SK-N-SH (cell line): ENCODE results near the gene MAP4K4. TPM values are rescaled to one million over a fixed set of nuclear protein-coding genes. Genes with fewer than 3 reads are reported as not detected.

Experiments
- CTCF ChIA-PET: fragments of 300-600, 350-600 bp; formaldehyde crosslinking; extraction: SDS; loops from one replicate; lab custom pipeline; 2021; lab: Yijun Ruan, JAX
- POLR2A ChIA-PET: fragments of 350-600 bp; sonication (Branson Sonifier 250); formaldehyde crosslinking; extraction: SDS; loops from one replicate; lab custom pipeline; 2020; ENCODE audit warnings: antibody characterized with exemption, inconsistent platforms; lab: Yijun Ruan, JAX
- DNase-seq: peaks from one replicate; pipeline ENCODE4 v3.0.0; 2012
- H2AFZ ChIP-seq: fragments of 200-600 bp; sonication (generic); 2 replicates; pipeline ENCODE4 v1.8.1; 2016; ENCODE audit warnings: antibody characterized with exemption, mild to moderate bottlenecking, low read depth
- H3F3A ChIP-seq: fragments of 200-600 bp; sonication (generic); replicated peaks from 2 replicates; pipeline ENCODE3; 2016; ENCODE audit warnings: antibody characterized with exemption, mild to moderate bottlenecking; ENCODE audit not compliant: insufficient read depth
- H3K27ac ChIP-seq, 2 experiments: fragments of 200-500 bp in 1 of 2; fragments of 200-600 bp in 1 of 2; sonication (Bioruptor generic) in 1 of 2; sonication (generic), shearing (Covaris generic) in 1 of 2; 2 replicates each; pipeline versions ENCODE4 v1.5.1 to v1.6.1; 2014 to 2016; ENCODE audit warnings: low read depth in 2 of 2, inconsistent platforms in 1 of 2, low read length in 1 of 2, mild to moderate bottlenecking in 1 of 2, mixed read lengths in 1 of 2
- H3K27me3 ChIP-seq: fragments of 200-600 bp; sonication (generic), shearing (Covaris generic); 2 replicates; pipeline ENCODE4 v1.6.1; 2016; ENCODE audit warnings: mixed run types; ENCODE audit not compliant: insufficient read depth
- H3K36me3 ChIP-seq, 2 experiments: fragments of 200-500 bp in 1 of 2; fragments of 200-600 bp in 1 of 2; sonication (Bioruptor generic) in 1 of 2; sonication (generic) in 1 of 2; replicated peaks in 1 of 2; 2 replicates each; pipeline versions ENCODE3 to v1.5.1; 2014 to 2016; ENCODE audit warnings: low read length in 1 of 2, mild to moderate bottlenecking in 1 of 2; ENCODE audit not compliant: insufficient read depth in 2 of 2, control insufficient read depth in 1 of 2
- H3K4me1 ChIP-seq, 2 experiments: fragments of 200-500 bp in 1 of 2; fragments of 200-600 bp in 1 of 2; sonication (Bioruptor generic) in 1 of 2; sonication (generic), shearing (Covaris generic) in 1 of 2; 2 replicates each; pipeline versions ENCODE4 v1.5.1 to v1.6.1; 2014 to 2016; ENCODE audit warnings: low read depth in 1 of 2, low read length in 1 of 2, mixed run types in 1 of 2; ENCODE audit not compliant: insufficient read depth in 2 of 2, control insufficient read depth in 1 of 2
- H3K4me2 ChIP-seq: fragments of 200-600 bp; sonication (generic), shearing (Covaris generic); 2 replicates; pipeline ENCODE4 v1.6.1; 2017; ENCODE audit warnings: mixed run types
- H3K4me3 ChIP-seq, 2 experiments: fragments of 200-500 bp in 1 of 2; fragments of 200-600 bp in 1 of 2; sonication (Bioruptor generic) in 1 of 2; sonication (generic), shearing (Covaris generic) in 1 of 2; 2 replicates each; pipeline versions ENCODE4 v1.5.1 to v1.8.1; 2014 to 2016; ENCODE audit warnings: low read depth in 2 of 2, inconsistent platforms in 1 of 2, low read length in 1 of 2, mild to moderate bottlenecking in 1 of 2, mixed read lengths in 1 of 2, moderate library complexity in 1 of 2
- H3K79me2 ChIP-seq: fragments of 200-600 bp; sonication (generic); 2 replicates; pipeline ENCODE4 v1.8.1; 2017; ENCODE audit warnings: mild to moderate bottlenecking; ENCODE audit not compliant: insufficient read depth
- H3K9ac ChIP-seq: fragments of 200-600 bp; sonication (generic); 2 replicates; pipeline ENCODE4 v1.6.1; 2017; ENCODE audit warnings: mixed run types
- H3K9me2 ChIP-seq: fragments of 200-600 bp; sonication (generic); 2 replicates; pipeline ENCODE4 v1.6.1; 2017; ENCODE audit warnings: mixed run types
- H3K9me3 ChIP-seq: fragments of 200-600 bp; sonication (generic); 2 replicates; pipeline ENCODE4 v1.6.1; 2017; ENCODE audit warnings: mixed run types, mild to moderate bottlenecking, moderate library complexity
- H4K20me1 ChIP-seq: fragments of 200-600 bp; sonication (generic); 2 replicates; pipeline ENCODE4 v1.6.1; 2017; ENCODE audit warnings: mild to moderate bottlenecking, mixed run types; ENCODE audit not compliant: insufficient read depth
- CHD2 ChIP-seq: fragments of 150-350 bp; IDR thresholded peaks from 2 replicates; pipeline ENCODE4 v1.6.1; 2018; ENCODE audit warnings: low read length; ENCODE audit not compliant: partially characterized antibody
- CTCF ChIP-seq: fragments of 200-600 bp; sonication (generic); IDR thresholded peaks from 2 replicates; pipeline ENCODE4 v1.6.1; 2017; ENCODE audit warnings: antibody characterized with exemption, mild to moderate bottlenecking, moderate library complexity
- EP300 ChIP-seq, 2 experiments: IDR thresholded peaks; 2 replicates each; pipeline versions ENCODE4 v1.4.0 to v1.6.1; 2012; ENCODE audit warnings: borderline replicate concordance in 1 of 2, low read depth in 1 of 2, low read length in 1 of 2
- EZH2phosphoT487 ChIP-seq: fragments of 200-600 bp; sonication (generic); IDR thresholded peaks from 2 replicates; pipeline ENCODE4 v1.6.1; 2017; ENCODE audit warnings: low read depth, mixed run types, mild to moderate bottlenecking, antibody characterized with exemption, moderate library complexity, borderline replicate concordance
- FOSL2 ChIP-seq: IDR thresholded peaks from 2 replicates; pipeline ENCODE4 v1.4.0; 2012; ENCODE audit warnings: low read depth, mild to moderate bottlenecking, moderate library complexity, borderline replicate concordance
- FOXM1 ChIP-seq: IDR thresholded peaks from 2 replicates; pipeline ENCODE4 v1.4.0; 2012; ENCODE audit warnings: low read depth, mild to moderate bottlenecking
- IRF3 ChIP-seq: fragments of 150-350 bp; IDR thresholded peaks from 2 replicates; pipeline ENCODE4 v1.6.1; 2016; ENCODE audit warnings: mild to moderate bottlenecking, low read depth, low read length
- MAX ChIP-seq: IDR thresholded peaks from 2 replicates; pipeline ENCODE4 v1.4.0; 2012; ENCODE audit warnings: low read depth
- MXI1 ChIP-seq: IDR thresholded peaks from 2 replicates; pipeline ENCODE4 v1.6.1; 2012; ENCODE audit warnings: mild to moderate bottlenecking, low read depth, low read length, improper control_type of control experiment
- NRF1 ChIP-seq: IDR thresholded peaks from 2 replicates; pipeline ENCODE4 v1.6.1; 2012; ENCODE audit warnings: low read depth, mild to moderate bottlenecking, low read length
- PBX3 ChIP-seq: IDR thresholded peaks from 2 replicates; pipeline ENCODE4; 2012
- POLR2AphosphoS5 ChIP-seq: IDR thresholded peaks from 2 replicates; pipeline ENCODE4 v1.6.1; 2012; ENCODE audit warnings: low read depth, low read length
- RCOR1 ChIP-seq: fragments of 150-350 bp; IDR thresholded peaks from 2 replicates; pipeline ENCODE4 v1.6.1; 2017; ENCODE audit warnings: antibody characterized with exemption, low read length
- REST ChIP-seq: IDR thresholded peaks from 2 replicates; pipeline ENCODE4 v1.6.1; 2012; ENCODE audit warnings: mild to moderate bottlenecking, low read depth, low read length, moderate library complexity
- RFX5 ChIP-seq: IDR thresholded peaks from 2 replicates; pipeline ENCODE4 v1.6.1; 2012; ENCODE audit warnings: mild to moderate bottlenecking, improper control_type of control experiment, low read length
- SIN3A ChIP-seq: IDR thresholded peaks from 2 replicates; pipeline ENCODE4 v1.6.1; 2012; ENCODE audit warnings: low read depth, mild to moderate bottlenecking, low read length, moderate library complexity, borderline replicate concordance
- TAF1 ChIP-seq: IDR thresholded peaks from 2 replicates; pipeline ENCODE4 v1.6.1; 2012; ENCODE audit warnings: low read depth, mild to moderate bottlenecking, low read length, moderate library complexity, borderline replicate concordance
- TEAD4 ChIP-seq: IDR thresholded peaks from 2 replicates; pipeline ENCODE4 v1.4.0; 2012; ENCODE audit warnings: mild to moderate bottlenecking, borderline replicate concordance; ENCODE audit not compliant: insufficient read depth
- USF1 ChIP-seq: IDR thresholded peaks from 2 replicates; pipeline ENCODE4 v1.4.0; 2012; ENCODE audit warnings: low read depth, borderline replicate concordance
- YY1 ChIP-seq: IDR thresholded peaks from 2 replicates; pipeline ENCODE4 v1.4.0; 2012; ENCODE audit warnings: low read depth, mild to moderate bottlenecking
- WGBS: methylation state at CpG from one replicate; pipeline ENCODE4 v1.1.6; 2017; ENCODE audit warnings: low lambda C conversion rate; 5-methylcytosine and 5-hydroxymethylcytosine counted together
- polyA plus RNA-seq, 3 experiments: library from polyadenylated mRNA; depleted of rRNA; stranded (reverse); fragments of >200 nt; gene quantifications; 2 replicates each; pipeline ENCODE4 v1.2.3, GENCODE V29; 2012

Gene MAP4K4
- polyA plus RNA-seq, 1 of the 3 experiments (the other 2 are of a cell fraction) = 72.9 TPM

- POLR2A ChIA-PET = interaction anchor here (0.6 kb wide), 1 partner anchor 130 kb away, joined by 3 read pairs; no protein-coding TSS in a partner anchor
- Histone ChIP-seq H3K4me3 (no peak overlapping the region), H3K79me2 (peaks cover 93% of the 10 kb centered on the region), H3F3A (peaks cover 34% of the 10 kb centered on the region), H3K27ac (peak overlapping the region in 1 of 2 experiments; percentile 77; a peak in 2 of 4 replicates), H3K4me1 (peaks cover 14 to 29% of the 10 kb centered on the region in 2 experiments), H3K4me2 (peak overlapping the region; percentile 54; the same call in 1 of the 2 replicates), H3K27me3 (no peaks in the 10 kb centered on the region), H3K9me2 (no peaks in the 10 kb centered on the region), H4K20me1 (peaks cover 57% of the 10 kb centered on the region), H3K9ac (peak overlapping the region; percentile 11; the same call in 1 of the 2 replicates), H2AFZ (no peak overlapping the region), H3K9me3 (no peaks in the 10 kb centered on the region), H3K36me3 (peaks cover 45 to 48% of the 10 kb centered on the region in 2 experiments)
- TF ChIP-seq IRF3 = no peak
- no peak for TF ChIP-seq EZH2phosphoT487
- TF ChIP-seq REST = no peak
- no peak for TF ChIP-seq MXI1
- no peak for TF ChIP-seq SIN3A
- no peak for TF ChIP-seq RCOR1
- no peak for TF ChIP-seq POLR2AphosphoS5
- no peak for TF ChIP-seq NRF1
- no peak for TF ChIP-seq FOSL2
- no peak for TF ChIP-seq TAF1
- no peak for TF ChIP-seq RFX5
- TF ChIP-seq TEAD4 = no peak
- no peak for TF ChIP-seq USF1
- no peak for TF ChIP-seq FOXM1
- no peak for TF ChIP-seq EP300 (IDR thresholded peaks at IDR 0.05; ENCODE audit: borderline replicate concordance in 1 of 2, low read depth in 1 of 2, low read length in 1 of 2)
- no peak for TF ChIP-seq MAX
- no peak for TF ChIP-seq PBX3
- no peak for TF ChIP-seq CTCF
- no peak for TF ChIP-seq YY1
- TF ChIP-seq CHD2 = no peak
- WGBS = 87% methylated on average over 2 of the region's 2 CpGs
- CTCF ChIA-PET = interaction anchor here (0.9 to 1.4 kb wide), 3 partner anchors 30 to 484 kb away, joined by 3 to 6 read pairs (median 4); no protein-coding TSS in a partner anchor
- no peak for DNase-seq
These were observed 129.2 kb downstream of the MAP4K4 start for GRCh38 chr2:101826716-101827115.
